HG02759 (cell line): Measurements from ENCODE around the gene IL15.
"Not testable (repeated sequence)": the region's sequence is repeated elsewhere in the genome, so short reads cannot be mapped to it uniquely, and the experiment has no call there.

Experiments used
- ATAC-seq: cut with Tn5 transposase; IDR thresholded peaks from one replicate; pipeline ENCODE4 v1.9.1; 2021; ENCODE audit warnings: mild to moderate bottlenecking, moderate library complexity; ENCODE audit not compliant: unreplicated experiment

The IL15 gene

GRCh38 chr4:141692081-141692480 is 55.7 kb downstream of the IL15 start:
- ATAC-seq = no peak

DNA sequence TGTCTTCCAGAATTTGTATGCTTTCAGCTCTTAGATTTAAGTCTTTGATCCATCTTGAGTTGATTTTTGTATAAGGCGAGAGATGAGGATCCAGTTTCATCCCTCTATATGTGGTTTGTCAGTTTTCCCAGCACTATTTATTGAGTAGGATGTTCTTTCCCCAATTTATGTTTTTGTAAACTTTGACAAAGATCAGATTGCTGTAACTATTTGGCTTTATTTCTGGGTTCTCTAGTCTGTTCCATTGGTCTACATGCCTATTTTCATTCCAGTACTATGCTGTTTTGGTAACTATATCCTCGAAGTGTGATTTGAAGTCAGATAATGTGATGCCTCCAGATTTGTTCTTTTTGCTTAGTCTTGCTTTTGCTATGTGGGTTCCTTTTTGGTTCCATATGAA is 60.7 kb downstream of the IL15 start:
- ATAC-seq = no peak

DNA sequence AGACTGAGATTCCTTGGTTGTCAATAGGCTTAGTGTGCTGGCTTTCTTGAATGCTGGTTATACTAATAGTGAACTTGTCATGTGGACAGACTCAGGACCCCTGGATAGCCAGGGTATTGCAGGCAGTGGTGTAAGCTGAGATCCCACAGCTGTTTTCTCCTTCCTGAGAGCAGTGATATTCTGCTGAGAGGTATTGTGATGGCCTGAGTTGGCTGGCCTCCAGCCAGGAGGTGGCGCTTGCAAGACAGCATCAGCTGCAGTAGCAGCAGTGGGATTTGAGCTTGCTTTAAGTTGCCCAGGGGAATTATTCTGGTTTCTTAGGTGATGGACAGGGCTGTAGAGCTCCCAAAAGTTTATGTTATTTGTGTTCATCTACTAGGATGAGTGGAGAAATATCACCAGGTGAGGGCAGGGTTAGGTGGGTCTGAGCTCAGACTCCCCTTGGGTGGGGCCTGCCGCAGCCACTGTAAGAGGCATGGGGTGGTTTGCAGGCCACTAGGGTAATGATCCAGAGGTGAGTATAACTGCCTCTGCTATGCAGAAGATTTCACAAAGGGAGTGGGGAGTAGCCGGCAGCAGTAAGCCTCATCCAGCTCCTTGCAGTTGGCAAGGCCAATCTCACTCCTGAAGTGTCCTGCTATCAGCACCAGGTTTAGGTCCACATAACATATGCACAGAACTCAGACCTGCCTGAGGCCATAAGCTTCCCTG is 66.2 kb downstream of the IL15 start:
- ATAC-seq = no peak

GRCh38 chr4:141703497-141703896 is 67.1 kb downstream of the IL15 start:
- no peak for ATAC-seq

DNA sequence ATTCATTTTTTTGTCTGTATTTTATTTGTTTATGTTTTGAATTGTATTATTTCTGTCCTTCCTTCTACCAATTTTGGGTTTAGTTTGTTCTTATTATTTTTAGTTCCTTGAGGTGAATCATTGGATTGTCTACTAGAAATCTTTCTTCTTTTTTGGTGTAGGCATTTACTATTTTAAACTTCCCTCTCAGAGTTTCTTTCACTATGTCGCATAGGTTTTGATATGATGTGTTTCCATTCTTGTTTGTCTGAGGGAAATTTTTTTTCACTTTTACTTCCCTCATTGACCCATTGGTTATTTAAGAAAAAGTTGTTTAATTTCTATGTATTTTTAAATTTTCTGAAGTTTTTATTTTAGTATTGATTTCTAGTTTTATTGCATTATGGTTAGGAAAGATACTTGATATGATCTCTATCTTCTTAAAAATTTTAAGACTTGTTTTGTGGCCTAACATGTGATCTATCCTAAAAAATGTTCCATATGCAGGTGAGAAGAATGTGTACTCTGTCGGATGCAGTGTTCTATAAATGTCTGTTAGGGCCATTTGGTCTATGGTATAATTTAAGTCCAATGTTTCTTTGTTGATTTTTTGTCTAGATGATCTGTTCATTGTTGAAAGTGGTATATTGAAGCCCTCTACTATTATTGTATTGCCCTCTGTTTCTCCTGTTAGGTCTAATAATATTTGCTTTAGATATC is 68.8 kb downstream of the IL15 start:
- peak; percentile 77 for ATAC-seq

GRCh38 chr4:141705747-141706377 is 69.5 kb downstream of the IL15 start:
- ATAC-seq = peak; percentile 50

DNA sequence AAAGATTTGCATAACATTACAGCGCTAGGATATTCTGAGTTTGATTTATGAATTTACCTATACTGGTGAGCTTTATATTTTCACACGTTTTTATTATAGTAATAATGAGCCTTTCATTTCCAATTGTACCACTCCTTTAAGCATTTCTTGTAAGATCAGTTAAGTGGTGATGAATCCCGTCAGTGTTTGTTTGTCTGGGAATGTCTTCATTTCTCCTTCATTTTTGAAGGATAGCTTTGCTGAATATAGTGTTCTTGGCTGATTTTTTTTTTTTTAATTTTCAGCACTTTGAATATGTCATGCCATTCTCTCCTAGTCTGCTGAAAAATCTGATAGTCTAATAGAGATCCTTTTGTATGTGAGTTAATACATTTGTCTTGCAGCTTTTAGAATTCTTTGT is 70.1 kb downstream of the IL15 start:
- ATAC-seq = no peak

GRCh38 chr4:141711211-141711610 is 74.8 kb downstream of the IL15 start:
- no peak for ATAC-seq

- ATAC-seq = no peak
These were observed 76.8 kb downstream of the IL15 start for GRCh38 chr4:141713185-141713584.

DNA sequence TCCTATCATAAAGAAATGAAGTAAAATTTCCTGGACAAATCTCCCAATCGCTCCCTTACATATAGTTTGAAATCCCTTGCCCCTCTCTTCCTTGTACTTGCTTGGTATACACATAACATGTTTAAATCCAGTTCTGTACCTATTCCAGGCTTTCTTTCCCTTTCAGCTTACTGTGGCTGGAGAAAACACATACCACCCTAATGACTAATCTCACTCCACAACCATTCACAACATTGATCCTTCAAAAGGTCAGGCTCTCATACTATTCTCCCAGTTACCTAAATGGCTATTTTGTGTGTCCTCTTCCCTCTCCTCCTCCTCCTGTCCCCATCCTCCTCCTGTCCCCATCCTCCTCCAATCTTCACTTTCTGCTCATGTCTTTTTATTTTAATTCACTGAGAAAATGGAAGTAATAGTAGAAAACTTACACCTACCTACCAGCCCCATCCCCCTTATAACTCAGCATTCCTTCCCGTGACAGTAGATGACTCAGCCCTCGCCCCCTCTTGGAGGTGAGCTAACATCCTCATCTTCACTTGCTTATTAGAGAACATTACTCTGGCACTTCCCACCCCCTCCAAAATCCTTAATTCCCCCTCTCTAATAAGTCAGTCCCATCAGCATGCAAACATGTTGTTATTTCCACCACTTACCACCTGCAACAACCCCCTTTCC is 77.5 kb downstream of the IL15 start:
- no peak for ATAC-seq

- no peak for ATAC-seq
These were observed 83.2 kb downstream of the IL15 start for GRCh38 chr4:141719585-141719984.

DNA sequence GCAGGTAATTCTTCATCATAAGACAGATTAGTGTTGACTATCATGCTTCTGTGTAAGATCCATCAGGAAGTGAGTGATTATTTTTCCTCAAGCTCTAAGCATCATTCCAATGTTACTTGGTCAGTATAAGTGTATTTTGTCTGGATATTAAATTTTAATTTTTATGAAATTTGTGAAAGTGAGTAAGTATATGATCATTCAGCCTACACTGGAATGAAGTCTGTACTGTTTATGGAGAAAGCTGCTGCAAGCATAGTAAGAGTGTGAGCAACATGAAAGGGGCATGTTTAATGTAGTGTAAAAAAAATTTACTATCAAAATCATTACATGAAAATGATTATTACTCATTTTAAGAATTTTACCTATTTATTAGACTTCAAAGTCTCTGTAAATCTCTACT is 84.8 kb downstream of the IL15 start:
- ATAC-seq = no peak

DNA sequence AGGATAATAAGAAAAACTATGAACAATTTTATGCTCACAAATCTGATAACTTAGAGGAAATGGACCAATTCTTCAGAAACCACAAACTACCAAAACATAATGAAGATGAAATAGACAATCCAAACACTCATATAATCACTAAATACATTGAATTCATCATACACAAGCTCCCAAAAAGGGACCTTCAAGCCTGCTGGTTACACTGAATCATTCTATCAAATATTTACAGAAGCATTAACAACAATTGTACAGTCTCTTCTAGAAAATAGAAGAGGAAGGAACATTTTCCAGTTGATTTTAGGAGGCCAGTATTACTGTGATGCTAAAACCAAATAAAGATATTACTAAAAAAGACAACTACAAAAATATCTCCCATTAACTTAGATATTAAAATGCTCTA is 88.3 kb downstream of the IL15 start:
- ATAC-seq = no peak

DNA sequence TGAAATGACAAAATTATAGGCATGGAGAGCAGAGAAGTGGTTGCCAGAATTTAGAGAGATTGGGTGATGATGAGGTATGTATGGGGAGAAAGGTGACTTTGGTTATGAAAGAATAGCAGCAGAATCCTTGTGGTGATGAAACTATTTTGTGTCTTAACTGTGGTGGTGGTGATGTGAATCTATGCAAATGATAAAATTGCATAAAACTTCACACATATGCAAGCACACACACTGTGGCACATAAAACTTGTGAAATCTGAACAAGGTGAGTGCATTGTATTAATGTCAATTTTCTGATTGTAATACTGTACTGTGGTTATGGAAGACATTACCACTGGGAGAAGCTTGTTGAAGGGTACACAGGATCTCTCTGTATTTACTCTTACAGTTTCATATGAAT is 91.0 kb downstream of the IL15 start:
- ATAC-seq = no peak

DNA sequence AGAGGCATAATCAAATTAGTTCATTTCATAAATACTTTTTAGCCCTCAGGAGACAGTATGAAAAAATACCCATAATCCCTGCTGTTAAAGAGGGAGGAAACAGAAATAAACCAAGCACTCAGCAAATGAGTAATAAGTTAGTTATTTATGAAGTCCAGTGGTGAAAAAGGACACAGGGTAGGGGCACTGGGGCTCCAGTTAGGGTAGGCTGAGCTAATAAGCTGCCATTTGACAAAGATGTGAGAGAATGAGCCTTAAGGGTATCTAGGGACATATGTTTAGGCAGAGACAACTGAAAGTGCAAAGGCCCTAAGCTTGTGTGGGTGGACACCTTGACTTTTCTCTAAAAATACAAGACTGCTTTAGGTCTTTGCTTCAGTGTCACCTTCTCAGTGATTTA is 94.4 kb downstream of the IL15 start:
- ATAC-seq = peak; percentile 76

DNA sequence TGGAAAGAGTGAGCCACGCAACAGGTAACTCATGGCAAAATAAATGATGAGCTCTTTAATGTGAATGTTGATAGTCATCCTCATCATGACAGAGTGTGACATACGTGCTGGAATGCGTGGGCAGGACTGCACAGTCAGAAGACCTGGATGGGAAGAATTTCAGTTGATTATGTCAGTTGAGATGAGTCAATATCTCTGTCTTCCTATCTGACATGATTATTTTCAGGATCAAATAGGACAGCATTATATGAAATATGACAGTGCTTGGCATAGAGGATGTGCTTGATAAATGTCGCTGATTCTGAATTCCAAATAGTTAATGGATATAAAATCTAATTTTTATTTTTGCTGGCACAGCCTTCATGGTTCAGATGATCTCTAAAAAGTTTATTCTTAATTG is 95.1 kb downstream of the IL15 start:
- no peak for ATAC-seq

GRCh38 chr4:141739636-141740035 is 103.3 kb downstream of the IL15 start:
- no peak for ATAC-seq

DNA sequence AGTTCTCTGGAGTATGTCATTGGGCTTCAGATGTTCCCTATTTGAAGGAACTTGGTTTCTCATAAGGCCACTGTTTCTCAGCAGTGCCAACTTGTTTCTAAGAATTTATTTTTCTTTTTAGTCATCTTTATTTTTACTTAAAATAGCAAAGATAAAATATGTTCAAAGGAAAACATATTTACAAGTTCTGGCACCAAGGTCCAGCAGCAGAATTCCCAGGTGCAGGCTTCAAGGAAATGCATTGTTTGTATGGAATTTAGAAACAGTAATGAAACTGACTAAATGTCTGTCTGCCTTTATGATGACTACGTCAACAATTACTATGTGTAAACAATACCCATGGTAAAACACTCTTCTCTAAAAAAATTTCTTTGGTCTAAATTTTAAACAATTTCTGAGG is 109.6 kb downstream of the IL15 start:
- no peak for ATAC-seq

GRCh38 chr4:141751806-141752205 is 115.4 kb downstream of the IL15 start:
- ATAC-seq = not testable (repeated sequence)

- no peak for ATAC-seq
These were observed 120.9 kb downstream of the IL15 start for GRCh38 chr4:141757287-141757686.

DNA sequence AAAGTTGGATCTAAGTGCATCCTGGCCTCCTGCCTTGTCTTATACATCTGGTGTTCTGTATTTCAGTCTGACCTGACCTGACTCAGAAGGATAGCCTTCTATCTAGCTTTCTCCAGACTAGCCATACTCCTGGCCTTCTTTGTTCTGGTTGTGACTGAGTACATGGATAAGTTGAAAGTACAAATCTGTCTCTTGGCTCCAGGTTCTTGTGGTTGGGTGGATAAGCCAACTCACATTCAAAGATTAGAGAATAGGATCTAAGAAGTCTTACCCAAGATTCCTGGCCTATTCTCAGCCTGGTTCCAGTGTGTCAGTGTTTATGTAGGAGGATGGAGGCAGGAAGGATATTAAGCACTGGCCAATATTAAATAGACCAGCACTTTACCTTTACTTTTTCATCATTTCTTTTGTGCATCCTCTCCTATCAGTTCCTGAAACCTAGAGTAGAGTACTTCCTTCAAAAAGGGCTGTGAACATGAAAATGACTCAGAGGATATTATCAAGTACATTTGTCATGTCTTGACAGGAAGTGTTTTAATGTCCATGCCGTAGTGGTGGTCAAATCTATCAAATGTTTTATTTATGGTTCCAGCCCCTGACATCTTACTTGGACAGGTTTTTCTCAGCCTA is 123.5 kb downstream of the IL15 start:
- ATAC-seq = no peak
